Choroid plexus epithelial cell (primary cell): ENCODE data around the gene TNNC2.
"Not testable (repeated sequence)": the region's sequence is repeated elsewhere in the genome, so short reads cannot be mapped to it uniquely, and the experiment has no call there.

ENCODE experiments used
- DNase-seq: peaks from one replicate; pipeline ENCODE4 v3.0.0-alpha.2; 2010; ENCODE audit warnings: low read depth
- H3K4me3 ChIP-seq: 2 replicates; pipeline ENCODE4 v1.5.1; 2011; ENCODE audit warnings: low read depth, mild to moderate bottlenecking, control low read depth, low read length, moderate library complexity
- TF ChIP-seq, protein P1 (sequence below): conservative IDR thresholded peaks from 2 replicates; pipeline ENCODE4 v1.5.1; 2011; ENCODE audit warnings: low read depth, mild to moderate bottlenecking, control low read depth, inconsistent platforms, low read length, moderate library complexity

The TNNC2 gene

DNA sequence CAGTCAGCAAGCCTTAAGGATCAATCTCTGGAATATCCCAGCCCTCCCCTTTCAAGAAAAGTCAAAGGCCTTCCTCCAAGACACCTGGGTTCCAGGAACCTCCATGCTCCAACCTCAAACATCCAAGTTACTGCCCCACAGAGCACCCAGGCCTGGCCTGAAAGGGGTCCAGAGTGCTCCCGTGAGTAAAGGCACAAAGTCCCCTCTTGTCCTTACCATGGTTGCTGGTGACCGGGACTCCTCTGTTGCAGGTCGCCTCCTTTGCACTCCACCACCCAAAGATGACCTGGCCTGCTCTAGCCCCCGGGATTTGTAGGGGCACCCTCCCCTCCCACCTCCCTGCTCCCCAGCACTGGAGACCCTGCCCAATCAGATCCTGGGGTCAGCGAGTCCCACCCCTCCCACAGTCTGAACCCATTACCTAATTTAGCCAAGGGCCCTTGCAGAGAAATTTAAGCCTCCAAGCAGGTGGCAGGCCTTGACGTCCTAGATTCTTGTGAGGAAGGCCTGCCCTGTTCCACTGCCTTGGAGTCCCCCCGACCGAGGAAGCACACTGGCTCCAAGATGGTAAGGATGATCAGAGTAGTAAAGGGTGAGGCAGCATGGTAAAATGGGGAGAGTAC, at the start of gene TNNC2:
TSS of gene TNNC2 (minus strand) at position 283 of the 623 bp plus-strand sequence. CDS start at position 219, 64 bp downstream.
- no peak for DNase-seq
- H3K4me3 ChIP-seq: no peak within 1 kb of the TSS
- TF ChIP-seq, protein P1, sequence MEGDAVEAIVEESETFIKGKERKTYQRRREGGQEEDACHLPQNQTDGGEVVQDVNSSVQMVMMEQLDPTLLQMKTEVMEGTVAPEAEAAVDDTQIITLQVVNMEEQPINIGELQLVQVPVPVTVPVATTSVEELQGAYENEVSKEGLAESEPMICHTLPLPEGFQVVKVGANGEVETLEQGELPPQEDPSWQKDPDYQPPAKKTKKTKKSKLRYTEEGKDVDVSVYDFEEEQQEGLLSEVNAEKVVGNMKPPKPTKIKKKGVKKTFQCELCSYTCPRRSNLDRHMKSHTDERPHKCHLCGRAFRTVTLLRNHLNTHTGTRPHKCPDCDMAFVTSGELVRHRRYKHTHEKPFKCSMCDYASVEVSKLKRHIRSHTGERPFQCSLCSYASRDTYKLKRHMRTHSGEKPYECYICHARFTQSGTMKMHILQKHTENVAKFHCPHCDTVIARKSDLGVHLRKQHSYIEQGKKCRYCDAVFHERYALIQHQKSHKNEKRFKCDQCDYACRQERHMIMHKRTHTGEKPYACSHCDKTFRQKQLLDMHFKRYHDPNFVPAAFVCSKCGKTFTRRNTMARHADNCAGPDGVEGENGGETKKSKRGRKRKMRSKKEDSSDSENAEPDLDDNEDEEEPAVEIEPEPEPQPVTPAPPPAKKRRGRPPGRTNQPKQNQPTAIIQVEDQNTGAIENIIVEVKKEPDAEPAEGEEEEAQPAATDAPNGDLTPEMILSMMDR: no peak

- TF ChIP-seq, protein P1: no peak
- no peak for DNase-seq
- H3K4me3 ChIP-seq: no peak overlapping the region
These were observed 47.5 kb upstream of the TNNC2 start for GRCh38 chr20:45874576-45874975.

DNA sequence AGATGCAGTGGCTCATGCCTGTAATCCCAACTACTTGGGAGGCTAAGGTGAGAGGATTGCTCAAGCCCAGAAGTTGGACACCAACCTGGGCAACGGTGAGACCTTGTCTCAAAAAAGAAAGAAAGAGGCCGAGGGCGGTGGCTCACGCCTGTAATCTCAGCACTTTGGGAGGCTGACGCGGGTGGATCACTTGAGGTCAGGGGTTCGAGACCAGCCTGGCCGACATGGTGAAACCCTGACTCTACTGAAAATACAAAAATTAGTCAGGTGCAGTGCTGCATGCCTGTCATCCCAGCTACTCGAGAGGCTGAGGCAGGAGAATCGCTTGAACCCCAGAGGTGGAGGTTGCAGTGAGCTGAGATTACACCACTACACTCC, 47.0 kb upstream of the TNNC2 start:
- not testable (repeated sequence) for H3K4me3 ChIP-seq, DNase-seq

DNA sequence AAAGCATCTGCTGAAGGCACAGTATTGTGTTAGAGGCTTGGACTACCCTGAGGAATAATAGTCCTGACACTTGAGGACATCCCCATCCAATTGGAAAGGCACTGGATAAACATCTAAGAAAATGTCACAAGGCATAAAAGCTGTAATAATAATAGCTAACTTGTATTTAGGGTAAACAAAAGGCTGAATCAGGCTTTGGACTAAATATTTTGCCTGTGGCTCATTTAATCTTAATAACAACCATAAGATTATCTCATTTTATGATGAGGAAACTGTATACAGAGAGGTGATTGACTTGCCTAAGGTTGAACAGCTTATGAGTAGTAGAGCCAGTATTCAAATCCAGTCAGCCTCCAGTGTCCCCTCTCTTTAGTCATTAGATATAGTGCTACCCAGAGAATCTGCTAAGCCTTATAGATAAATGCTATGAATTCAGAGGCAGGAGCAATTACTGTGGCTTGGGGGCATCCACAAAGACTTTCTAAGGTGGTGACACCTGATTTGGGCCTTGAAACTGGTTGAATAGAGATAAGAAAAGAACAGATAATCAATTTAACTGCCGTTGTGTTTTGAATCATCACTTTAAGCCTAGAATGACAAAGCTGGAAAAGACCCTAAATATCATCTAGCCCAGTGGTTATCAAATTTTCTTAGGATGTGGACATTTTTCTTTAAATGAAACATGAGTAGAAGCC, 46.4 kb upstream of the TNNC2 start:
- no peak for DNase-seq
- TF ChIP-seq, protein P1: no peak
- no peak overlapping the region for H3K4me3 ChIP-seq

DNA sequence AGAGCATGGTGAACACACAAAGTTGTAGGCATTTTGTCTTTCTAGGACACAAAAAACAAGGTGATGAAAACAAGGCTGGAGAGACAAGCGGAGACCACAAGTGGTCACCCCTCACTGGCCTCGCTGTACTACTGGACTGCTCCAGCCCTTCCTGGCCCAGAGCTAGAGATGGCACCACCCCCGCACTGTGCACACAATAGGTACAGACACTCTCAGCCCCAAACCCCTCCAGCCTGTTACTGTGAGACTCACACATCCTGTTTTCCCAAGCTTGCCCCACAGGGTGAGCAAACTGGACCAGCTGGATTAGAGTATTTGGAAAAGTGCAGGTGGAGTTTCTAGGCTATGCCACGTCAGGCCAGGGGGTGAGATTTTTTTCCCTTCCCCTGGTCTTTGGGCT, 45.5 kb upstream of the TNNC2 start:
- TF ChIP-seq, protein P1: no peak
- no peak for DNase-seq
- H3K4me3 ChIP-seq: no peak overlapping the region

- H3K4me3 ChIP-seq: no peak overlapping the region
- peak; percentile 47 for DNase-seq
- TF ChIP-seq, protein P1: no peak
These were observed 40.7 kb upstream of the TNNC2 start for GRCh38 chr20:45867819-45868176.

GRCh38 chr20:45867136-45867818, 40.2 kb upstream of the TNNC2 start:
- TF ChIP-seq, protein P1: no peak
- no peak overlapping the region for H3K4me3 ChIP-seq
- DNase-seq: no peak
